Posterior cingulate gyrus (tissue), 11 donors: ENCODE measurements around the gene LTA4H.

Experiments used
- DNase-seq, 10 donors: peaks; one replicate each; pipeline versions ENCODE4 v3.0.0 to v3.0.0-alpha.2; 2020 to 2021; ENCODE audit warnings: mixed read lengths in 3 of 10
- intact Hi-C: fragments of 100-400 bp; cut with DNase I; formaldehyde crosslinking; loops from one replicate; pipeline ENCODE4 v1.15.1; 2023

LTA4H gene

GRCh38 chr12:96040305-96041133 lies 5.1 kb upstream of the LTA4H start:
- intact Hi-C loops, result no loop called here
- DNase-seq, result no peak

DNA sequence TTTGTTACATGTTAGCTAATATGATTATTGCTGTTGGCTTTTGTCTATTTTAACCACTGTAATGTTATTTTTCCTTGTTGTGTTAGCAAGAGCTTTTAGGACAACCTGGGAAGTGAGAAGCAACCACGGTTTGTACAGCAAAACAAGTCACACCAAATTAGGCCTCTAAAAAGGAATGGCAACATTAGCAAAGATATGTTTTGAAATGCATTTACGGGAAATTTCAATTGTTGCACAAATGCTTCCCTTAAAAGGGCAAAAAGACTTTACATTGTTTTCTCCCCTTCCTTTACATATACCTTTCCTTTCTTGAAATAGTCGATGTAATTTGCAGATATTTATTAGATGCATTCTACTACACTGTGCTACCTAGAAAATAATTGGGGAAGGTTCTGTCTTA lies 4.1 kb upstream of the LTA4H start:
- intact Hi-C loops, result loop anchor here (10.0 kb wide), 1 partner anchor 365 kb away; the partner anchor contains the start of gene CDK17
- DNase-seq, result no peak

DNA sequence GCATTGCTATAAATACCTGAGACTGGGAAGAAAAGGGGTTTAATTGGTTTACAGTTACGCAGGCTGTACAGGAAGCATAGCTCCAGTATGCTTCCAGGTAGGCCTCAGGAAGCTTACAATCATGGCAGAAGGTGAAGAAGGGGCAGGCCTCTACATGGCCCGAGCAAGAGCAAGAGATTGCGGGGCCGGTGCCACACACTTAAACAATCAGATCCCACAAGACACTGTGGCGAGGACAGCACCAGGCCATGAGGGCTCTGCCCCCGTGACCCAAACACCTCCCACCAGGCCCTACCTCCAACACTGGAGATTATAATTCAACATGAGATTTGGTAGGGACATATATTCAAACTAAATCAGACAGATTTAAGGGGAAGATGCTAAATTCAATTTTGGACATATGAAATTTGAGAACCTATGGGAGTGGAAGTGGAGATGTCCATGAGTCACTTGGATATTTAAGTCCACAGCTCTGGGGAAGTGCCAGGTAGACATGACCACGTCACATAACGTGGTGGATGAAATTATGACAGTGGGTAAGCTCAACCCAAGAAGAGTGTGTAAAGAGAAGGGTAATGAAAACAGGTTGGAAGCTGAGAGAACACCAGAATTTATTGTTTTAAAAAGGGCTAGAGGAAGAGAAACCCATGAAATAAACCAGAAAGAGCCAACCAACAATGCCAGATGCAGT lies 1.5 kb upstream of the LTA4H start:
- DNase-seq, result no peak
- intact Hi-C loops, result loop anchor here (10.0 kb wide), 1 partner anchor 368 kb away; the partner anchor contains the start of gene CDK17

DNA sequence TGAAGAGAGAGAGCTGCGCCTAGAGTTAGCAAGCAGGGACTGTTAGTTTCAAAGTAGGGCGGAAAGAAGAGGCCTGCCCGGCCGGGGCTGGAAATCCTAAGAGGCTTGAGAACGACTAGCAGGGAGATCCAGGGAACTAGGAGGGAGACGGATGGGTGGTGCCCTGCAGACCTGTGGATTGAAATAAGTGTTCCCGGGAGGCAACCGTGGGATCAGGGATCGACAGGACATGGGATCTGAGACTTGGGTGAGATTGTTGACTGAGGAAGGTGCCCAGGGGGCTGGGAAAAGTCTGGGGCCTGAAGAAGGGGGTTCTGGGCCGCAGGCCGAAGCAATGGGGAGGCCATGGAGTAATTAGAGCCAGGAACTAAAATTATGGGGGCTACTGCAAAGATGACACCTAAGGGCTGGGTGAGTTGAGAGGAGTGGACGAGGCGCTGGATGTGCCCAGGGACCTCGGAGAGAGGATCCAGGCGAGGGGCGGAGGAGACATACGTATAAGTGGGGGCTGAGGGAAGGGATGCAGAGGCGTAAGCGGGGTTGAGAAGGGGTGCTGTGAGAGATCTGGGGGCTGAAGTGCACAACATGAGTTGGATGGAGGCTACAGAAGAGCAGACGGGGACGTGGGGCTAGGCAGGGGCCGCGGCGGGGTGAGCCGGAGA lies 635 bp downstream of the LTA4H start:
- intact Hi-C loops, result loop anchor here (10.0 kb wide), 1 partner anchor 370 kb away; the partner anchor contains the start of gene CDK17
- DNase-seq, result peak in 8 of 10 donors; percentile 13 to 87 (median 20)

GRCh38 chr12:96033549-96034389 lies 1.6 kb downstream of the LTA4H start:
- DNase-seq, result no peak
- intact Hi-C loops, result loop anchor here (10.0 kb wide), 1 partner anchor 371 kb away; the partner anchor contains the start of gene CDK17

DNA sequence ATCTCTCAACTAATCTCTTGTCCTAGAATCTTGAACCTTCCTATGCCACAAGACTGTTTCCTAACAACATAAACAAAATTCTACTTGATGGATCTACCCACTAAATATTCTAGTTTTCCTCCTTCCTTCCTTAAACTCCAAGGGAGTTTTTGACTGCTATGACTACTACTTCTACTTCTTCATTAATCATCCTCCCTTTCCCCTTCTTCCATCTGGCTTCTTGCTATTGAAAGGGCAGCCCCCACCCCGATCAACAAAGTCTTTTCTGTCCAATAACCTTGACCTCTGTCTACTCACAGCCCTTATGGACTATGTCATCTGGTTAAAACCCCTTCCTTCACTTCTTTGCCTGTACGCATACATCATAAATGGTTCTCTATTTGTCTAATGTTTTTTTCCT lies 5.6 kb downstream of the LTA4H start:
- DNase-seq, result no peak
- intact Hi-C loops, result loop anchor here (10.0 kb wide), 1 partner anchor 375 kb away; the partner anchor contains the start of gene CDK17

GRCh38 chr12:96028538-96028937 lies 6.8 kb downstream of the LTA4H start:
- DNase-seq, result no peak
- intact Hi-C loops, result no loop called here

DNA sequence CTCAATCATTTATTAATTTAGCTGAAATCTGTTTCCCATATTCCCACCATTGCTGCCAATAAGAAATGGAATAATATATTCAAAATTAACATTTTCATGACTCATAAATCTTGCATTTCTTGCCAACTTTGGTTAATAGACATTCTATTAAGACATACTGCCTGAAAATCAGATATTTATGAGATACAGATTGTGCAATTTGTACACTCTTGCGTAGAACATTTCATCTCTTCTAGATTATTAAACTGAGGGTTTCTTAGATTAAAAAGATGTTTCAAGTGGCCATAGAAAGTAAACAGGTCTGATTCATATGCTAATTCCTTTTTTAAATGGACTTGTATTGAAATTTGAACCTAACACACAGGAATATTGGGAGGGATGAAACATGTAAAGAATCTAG lies 9.1 kb downstream of the LTA4H start:
- intact Hi-C loops, result no loop called here
- no peak for DNase-seq

DNA sequence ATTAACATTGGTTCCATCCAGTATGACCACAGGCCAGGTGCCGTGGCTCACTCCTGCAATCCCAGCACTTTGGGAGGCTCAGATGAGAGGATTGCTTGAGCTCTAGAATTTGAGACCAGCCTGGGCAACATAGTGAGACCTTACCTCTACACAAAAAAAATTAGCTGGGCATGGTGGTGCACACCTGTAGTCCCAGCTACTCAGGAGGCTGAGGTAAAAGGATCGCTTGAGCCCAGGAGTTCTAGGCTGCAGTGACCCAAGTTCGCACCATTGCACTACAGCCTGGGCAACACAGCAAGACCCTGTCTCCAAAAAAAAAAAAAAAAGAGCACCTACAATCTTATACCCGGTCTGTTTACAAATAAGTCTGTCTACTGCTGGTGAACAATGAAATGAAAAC lies 9.9 kb downstream of the LTA4H start:
- intact Hi-C loops, result no loop called here
- no peak for DNase-seq

DNA sequence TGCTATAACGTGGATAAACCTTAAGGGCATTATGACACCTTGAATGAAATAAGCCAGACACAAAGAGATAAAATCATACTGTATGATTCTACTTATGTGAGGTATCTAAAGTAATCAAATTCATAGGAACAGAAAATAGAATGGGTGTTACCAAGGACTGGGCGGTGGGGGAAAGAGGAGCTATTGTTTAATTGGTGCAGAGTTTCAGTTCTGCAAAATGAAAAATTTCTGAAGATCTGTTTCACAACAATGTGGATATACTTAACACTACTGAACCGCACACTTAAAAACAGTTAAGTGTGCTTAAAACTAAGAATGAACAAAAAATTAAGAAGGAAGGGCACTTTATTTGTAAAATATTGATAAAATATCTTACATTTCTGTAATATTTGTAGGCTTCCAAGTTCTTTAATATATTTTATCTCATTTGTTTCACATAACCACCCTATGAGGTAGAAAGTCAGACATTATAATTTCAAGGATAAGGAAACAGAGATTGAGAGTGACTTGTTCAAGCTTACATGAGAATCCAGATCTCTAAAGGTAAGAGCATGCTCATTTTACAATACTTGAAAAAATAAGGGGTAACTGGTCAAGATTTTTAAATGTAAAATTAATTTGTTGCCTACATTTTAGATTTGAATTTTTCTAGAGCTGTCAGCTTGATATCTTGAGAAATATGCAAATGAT lies 14.9 kb downstream of the LTA4H start:
- no peak for DNase-seq

GRCh38 chr12:96015672-96016071 lies 19.7 kb downstream of the LTA4H start:
- DNase-seq, result peak in 3 of 10 donors; percentile 9 to 84 (median 21)
- intact Hi-C loops, result no loop called here

More for the DNA sequence above, 14.9 kb downstream of the LTA4H start:
- intact Hi-C loops, result no loop called here

DNA sequence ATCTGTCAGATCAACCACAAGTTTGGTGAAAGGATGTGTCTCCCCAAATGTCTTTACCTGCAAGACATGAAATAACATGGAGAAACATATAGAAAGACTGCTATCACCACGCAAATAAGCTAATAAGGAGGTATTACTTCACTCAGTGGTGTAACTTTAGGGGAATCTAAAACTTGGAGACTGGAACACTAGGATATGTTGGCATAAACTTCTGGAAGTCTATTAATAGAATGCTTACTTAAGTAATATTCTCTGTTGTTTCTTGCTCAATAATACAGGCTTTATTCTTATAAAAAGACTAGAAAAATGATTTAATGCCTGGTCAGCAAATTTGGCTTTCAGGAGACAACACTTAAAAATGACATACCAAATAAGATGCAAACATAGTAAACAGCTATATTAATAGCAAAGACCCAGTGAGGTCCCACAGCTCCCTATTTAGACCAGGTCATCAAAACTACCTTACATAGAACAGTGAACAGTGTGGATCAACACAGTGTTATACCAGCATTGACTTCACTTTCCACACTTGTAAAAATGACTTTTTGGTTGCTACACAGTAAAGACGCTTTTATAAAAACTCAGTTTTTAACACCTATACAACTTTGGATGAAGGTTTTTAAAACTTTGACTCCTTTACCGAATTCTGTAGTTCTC lies 20.3 kb downstream of the LTA4H start:
- no peak for DNase-seq
- intact Hi-C loops, result no loop called here

- intact Hi-C loops, result no loop called here
- DNase-seq, result no peak
Observed at GRCh38 chr12:96007729-96008128, 27.7 kb downstream of the LTA4H start.

- intact Hi-C loops, result no loop called here
- no peak for DNase-seq
Observed at GRCh38 chr12:96006727-96007126, 28.7 kb downstream of the LTA4H start.

GRCh38 chr12:96000858-96001257 lies 34.5 kb downstream of the LTA4H start:
- intact Hi-C loops, result no loop called here
- no peak for DNase-seq

GRCh38 chr12:95999484-95999883 lies 35.9 kb downstream of the LTA4H start:
- intact Hi-C loops, result no loop called here
- no peak for DNase-seq

GRCh38 chr12:95998611-95999286 lies 36.6 kb downstream of the LTA4H start:
- intact Hi-C loops, result loop anchor here (1.0 kb wide), 1 partner anchor 80 kb away; no protein-coding TSS in a partner anchor
- peak in 5 of 10 donors; percentile 32 to 85 (median 39) for DNase-seq

DNA sequence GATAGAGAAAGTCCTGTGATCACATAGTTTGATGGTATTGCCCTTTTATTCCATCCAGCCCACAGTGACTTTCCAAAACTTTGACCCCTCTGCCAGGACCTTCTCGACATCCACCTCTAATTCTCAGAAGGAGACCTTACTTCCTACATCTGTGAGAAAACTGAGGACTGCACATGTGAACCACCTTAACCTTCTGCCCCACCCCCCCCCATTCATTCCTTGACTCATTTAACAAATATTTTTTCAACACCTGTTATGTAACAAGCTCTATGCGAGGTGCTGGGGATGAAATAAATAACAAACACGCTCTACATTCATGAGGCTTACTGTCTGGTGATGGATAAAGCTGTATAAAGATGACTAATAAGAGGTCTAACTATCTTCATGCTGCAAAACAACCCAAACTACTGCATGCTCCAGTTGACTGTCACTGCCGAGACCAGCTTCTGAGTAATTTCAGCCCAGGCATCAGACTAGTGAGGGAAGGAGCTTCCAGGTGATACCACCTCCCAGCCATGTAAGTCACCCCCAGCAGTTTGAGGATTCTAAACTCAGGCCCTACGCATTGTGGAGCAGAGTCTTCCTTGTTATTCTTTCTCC lies 37.4 kb downstream of the LTA4H start:
- intact Hi-C loops, result loop anchor here (1.0 kb wide), 1 partner anchor 80 kb away; no protein-coding TSS in a partner anchor

More for the DNA sequence above, 37.4 kb downstream of the LTA4H start:
- DNase-seq, result no peak
